Glomerular endothelial cell (primary cell): ENCODE results near the gene KAZN. TPM values are rescaled to one million over a fixed set of nuclear protein-coding genes. Genes with fewer than 3 reads are reported as not detected.

Experiments
- DNase-seq: peaks from one replicate; pipeline ENCODE4 v3.0.0-alpha.2; 2011; ENCODE audit warnings: low read depth, low spot score; ENCODE audit errors: extremely low read depth
- total RNA-seq: library from RNA; depleted of rRNA; stranded (reverse); fragments of >200 nt; gene quantifications from 2 replicates; pipeline ENCODE4 v1.2.3, GENCODE V29; 2015

Gene KAZN
- total RNA-seq, 1 donor from 2014 or later: 6.9 TPM

- DNase-seq: no peak
These were observed 326.2 kb downstream of the KAZN start for GRCh38 chr1:14924455-14925331.

- no peak for DNase-seq
These were observed 327.1 kb downstream of the KAZN start for GRCh38 chr1:14925336-14926136.

GRCh38 chr1:14926229-14926628 is 327.7 kb downstream of the KAZN start:
- DNase-seq: no peak

GRCh38 chr1:14926818-14927575 is 328.5 kb downstream of the KAZN start:
- no peak for DNase-seq

GRCh38 chr1:14928412-14928811 is 329.9 kb downstream of the KAZN start:
- no peak for DNase-seq

- DNase-seq: no peak
These were observed 330.5 kb downstream of the KAZN start for GRCh38 chr1:14928886-14929546.

- DNase-seq: no peak
These were observed 331.2 kb downstream of the KAZN start for GRCh38 chr1:14929547-14930246.

GRCh38 chr1:14930247-14930965 is 331.9 kb downstream of the KAZN start:
- no peak for DNase-seq

GRCh38 chr1:14932034-14932638 is 333.7 kb downstream of the KAZN start:
- no peak for DNase-seq

- no peak for DNase-seq
These were observed 336.4 kb downstream of the KAZN start for GRCh38 chr1:14934867-14935266.

GRCh38 chr1:14936815-14937214 is 338.3 kb downstream of the KAZN start:
- DNase-seq: no peak

GRCh38 chr1:14937288-14937949 is 338.9 kb downstream of the KAZN start:
- no peak for DNase-seq

- DNase-seq: no peak
These were observed 341.2 kb downstream of the KAZN start for GRCh38 chr1:14939527-14940284.

GRCh38 chr1:14940285-14940870 is 341.9 kb downstream of the KAZN start:
- no peak for DNase-seq

GRCh38 chr1:14941864-14942263 is 343.4 kb downstream of the KAZN start:
- DNase-seq: no peak

- no peak for DNase-seq
These were observed 346.0 kb downstream of the KAZN start for GRCh38 chr1:14944471-14944985.
